ENCODE measurements around the gene TMEM240.
"Not testable (repeated sequence)": the region's sequence is repeated elsewhere in the genome, so short reads cannot be mapped to it uniquely, and the experiment has no call there.

The TMEM240 gene

GRCh38 chr1:1556961-1557360 is 16.5 kb upstream of the TMEM240 start:
- not testable (repeated sequence) for DNase-seq

- DNase-seq = no peak
Measured at GRCh38 chr1:1556505-1556904, 16.1 kb upstream of the TMEM240 start.

- no peak for DNase-seq
Measured at GRCh38 chr1:1554926-1555915, 14.8 kb upstream of the TMEM240 start.

DNA sequence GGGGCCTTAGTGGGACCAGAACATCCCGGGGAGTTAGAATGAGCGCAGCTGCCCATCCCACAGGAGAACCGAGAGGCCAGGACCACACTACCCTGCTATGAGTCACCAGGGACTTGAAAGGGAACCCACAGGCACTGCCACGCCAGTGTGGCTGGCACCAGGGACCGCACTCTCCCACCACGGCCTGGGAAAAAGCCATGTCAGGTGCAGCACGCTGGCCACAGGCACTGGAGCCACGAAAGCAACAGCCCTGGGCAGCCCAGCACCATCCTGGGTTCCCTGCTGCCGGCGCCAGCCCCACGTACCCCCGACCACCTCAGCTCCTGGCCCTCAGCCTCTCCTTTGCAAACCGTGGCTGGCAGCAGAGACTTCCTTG is 14.1 kb upstream of the TMEM240 start:
- DNase-seq = no peak

- DNase-seq = no peak
Measured at GRCh38 chr1:1553821-1554494, 13.5 kb upstream of the TMEM240 start.

DNA sequence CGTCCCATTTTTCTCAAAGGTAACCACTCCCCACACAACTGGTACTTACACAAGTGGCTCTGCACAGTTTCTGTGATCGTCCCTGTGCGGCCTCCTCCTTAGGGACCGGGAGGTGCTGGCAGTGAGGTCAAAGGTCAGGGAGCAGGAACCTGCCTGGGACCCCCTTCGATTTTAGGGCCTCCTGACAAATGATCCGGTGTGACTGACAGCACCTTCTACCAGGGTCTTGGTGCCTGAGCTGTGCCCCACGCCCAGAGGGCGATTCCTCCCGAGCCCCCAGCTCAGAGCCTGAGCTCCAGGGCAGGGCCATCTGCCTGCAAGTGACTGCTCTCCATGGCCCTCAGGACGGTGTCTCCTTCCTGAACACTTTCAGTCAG is 11.8 kb upstream of the TMEM240 start:
- DNase-seq = no peak

- DNase-seq = no peak
Measured at GRCh38 chr1:1551524-1552262, 11.3 kb upstream of the TMEM240 start.

- DNase-seq = no peak
Measured at GRCh38 chr1:1550591-1551432, 10.4 kb upstream of the TMEM240 start.

DNA sequence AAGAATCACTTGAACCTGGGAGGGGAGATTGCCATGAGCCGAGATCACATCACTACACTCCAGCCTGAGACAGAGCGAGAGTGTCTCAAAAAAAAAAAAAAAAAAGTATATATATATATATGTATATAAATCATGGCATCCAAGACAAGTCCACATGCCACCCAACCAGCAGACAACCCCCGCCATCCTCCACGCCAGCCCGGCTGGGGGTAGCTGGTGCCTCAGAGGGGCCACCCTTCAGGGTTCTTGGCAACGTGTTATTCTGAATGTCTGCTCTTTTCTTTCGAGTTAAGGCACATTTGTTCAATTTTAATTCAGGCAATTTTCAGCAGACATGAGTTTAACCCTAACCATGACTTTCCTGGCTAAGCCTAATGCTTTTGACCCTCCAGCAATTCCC is 9.7 kb upstream of the TMEM240 start:
- DNase-seq = no peak

DNA sequence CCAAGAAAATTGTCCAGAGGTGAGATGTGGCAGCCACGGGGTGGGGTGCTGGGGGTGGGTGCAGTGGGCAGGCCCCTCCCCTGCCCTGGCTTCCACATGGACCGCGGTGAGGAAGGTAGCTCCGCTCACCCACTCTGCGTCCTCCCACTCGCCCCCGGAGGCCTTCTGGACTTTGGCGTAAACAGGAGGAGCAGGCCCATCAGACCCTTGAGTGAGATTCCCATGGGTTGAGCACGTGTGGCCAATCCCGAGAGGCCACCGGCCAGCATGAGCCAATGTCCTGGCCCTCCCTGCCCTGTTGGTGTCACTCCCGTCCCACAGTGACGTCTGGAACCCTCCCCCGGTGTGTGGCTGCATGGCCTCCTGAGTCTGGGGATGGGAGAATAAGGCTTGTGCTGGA is 8.2 kb upstream of the TMEM240 start:
- no peak for DNase-seq

DNA sequence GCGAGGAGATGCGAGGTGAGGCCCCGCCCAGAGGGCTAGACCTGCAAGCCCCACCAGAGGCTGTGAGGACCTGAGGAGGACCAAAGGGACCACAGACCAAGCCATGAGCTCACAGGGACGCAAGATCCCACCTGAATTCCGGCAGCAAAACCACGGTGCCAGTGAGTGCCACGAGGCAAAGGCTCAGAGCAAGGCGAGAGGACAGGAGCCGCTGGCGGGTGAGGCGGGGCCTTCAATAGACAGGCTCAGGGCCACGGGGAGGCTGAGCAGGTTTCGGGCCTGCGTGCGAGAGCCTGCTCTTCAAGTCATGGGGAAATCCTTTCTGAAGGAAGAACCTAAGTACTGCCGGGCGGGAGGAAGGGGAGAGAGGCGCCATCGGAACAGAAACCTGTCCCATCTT is 7.1 kb upstream of the TMEM240 start:
- DNase-seq = no peak

- DNase-seq = no peak
Measured at GRCh38 chr1:1547011-1547410, 6.6 kb upstream of the TMEM240 start.

DNA sequence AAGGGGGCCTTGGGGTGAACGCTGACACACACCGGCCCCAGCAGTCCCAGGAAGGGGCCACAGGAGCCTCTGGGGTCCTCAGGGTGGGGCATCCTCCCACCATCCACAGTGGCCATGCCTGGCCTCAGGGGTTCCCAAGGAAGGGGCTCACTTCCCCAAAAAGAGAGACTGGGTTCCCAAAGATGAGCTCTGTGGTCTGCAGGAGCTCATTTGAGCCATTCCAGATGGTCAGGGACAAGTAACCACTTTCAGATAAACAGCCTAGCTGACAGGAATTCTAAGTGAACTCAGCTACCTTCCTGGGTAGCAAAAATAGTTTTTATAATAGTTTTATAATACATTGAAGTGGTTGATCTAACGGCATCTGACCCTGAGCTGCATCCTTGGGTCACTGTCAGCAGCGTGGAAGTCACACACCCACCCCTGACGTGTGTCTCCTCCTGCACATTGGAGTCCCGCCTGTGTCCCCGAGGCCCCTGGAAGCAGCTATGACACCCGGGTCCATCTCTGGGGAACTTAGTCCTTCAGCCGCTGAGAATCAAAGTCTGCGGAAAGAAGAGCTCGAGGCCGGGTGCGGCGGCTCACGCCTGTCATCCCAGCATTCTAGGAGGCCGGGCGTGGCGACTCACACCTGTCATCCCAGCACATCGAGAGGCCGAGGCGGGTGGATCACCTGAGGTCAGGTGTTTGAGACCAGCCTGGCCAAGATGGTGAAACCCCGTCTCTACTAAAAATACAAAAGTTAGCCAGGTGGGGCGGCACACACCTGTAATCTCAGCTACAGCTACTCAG is 5.7 kb upstream of the TMEM240 start:
- no peak for DNase-seq

GRCh38 chr1:1544544-1544943 is 4.1 kb upstream of the TMEM240 start:
- no peak for DNase-seq

- DNase-seq = no peak
Measured at GRCh38 chr1:1543706-1544099, 3.3 kb upstream of the TMEM240 start.

DNA sequence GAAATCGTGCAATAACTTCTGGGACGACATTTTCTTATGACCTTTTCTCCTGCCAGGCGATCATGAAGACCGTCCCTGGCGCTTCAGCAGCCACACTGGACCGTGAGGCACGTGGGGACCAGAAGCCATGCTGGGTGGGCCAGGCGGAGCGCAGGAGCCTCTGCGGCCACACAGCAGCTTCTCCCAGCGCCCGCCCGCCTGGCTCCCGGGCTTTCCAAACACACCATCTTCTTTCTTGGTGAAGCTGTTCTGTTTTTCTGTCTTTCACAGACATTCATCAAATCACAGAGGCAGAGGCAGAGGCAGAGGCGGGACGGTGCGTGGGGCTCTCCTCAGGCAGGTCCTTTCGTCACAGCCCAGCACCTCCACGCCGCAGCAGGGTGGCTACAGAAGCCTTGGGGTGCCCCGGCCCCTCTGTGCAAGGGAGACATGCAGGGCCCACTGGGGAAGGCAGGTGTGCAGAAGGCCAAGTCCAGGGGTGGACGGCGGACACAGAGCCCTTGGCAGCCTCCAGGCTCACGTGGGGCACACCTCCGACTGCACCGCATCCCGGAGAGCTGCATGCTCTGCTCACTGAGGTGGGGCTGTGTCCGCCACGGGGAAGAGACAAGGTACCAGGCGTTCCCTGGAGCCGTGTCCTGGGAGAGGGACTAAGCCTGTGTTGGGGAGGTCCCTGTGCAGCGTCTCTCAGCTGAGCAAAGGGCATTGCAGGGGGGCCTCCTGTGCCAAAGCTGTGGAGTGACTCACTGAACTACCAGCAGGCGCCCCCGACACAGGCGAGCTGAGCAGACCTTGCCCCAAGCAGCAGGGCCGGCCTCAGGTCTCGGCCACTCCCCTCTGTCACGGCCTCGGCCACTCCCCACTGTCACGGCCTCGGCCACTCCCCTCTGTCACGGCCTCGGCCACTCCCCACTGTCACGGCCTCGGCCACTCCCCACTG is 2.6 kb upstream of the TMEM240 start:
- no peak for DNase-seq

DNA sequence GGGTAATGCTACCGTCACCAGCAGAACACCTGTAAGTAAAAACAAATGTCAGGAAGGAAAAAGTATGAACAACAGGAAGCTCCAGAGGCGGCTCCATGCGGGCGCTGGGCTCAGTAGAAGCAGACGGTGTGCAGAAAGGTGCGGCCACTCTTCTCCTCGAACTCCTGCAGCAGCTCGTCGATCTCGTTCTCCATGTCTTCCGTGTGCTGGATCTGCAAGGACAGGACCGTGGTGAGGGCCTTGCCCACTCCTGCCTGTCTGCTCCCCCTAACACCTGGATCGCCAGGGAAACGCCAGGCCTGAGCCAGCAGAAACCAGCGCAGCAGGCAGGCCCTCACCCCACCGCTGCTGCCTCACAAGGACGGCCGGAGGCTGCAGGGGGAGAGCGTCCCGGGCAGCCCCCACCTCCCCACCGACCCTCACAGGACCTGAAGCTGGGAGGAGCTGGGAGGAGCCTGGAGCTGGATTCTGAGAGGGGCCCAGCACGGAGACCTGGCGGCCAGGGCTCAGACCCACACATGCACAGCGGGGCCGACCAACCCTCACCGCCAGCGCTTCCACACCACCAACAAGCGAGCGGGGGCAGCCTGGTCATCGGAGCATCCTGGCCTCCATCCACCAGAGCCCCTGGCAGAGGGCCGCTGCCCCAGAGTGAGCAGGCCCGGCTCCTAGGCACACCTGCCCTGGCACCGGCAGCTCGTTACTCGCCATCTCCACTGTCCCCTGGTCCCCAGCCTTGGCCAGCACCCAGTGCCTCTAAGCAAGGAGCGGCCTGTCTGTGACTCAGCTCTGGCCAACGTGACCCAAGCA is 1.7 kb upstream of the TMEM240 start:
- no peak for DNase-seq

DNA sequence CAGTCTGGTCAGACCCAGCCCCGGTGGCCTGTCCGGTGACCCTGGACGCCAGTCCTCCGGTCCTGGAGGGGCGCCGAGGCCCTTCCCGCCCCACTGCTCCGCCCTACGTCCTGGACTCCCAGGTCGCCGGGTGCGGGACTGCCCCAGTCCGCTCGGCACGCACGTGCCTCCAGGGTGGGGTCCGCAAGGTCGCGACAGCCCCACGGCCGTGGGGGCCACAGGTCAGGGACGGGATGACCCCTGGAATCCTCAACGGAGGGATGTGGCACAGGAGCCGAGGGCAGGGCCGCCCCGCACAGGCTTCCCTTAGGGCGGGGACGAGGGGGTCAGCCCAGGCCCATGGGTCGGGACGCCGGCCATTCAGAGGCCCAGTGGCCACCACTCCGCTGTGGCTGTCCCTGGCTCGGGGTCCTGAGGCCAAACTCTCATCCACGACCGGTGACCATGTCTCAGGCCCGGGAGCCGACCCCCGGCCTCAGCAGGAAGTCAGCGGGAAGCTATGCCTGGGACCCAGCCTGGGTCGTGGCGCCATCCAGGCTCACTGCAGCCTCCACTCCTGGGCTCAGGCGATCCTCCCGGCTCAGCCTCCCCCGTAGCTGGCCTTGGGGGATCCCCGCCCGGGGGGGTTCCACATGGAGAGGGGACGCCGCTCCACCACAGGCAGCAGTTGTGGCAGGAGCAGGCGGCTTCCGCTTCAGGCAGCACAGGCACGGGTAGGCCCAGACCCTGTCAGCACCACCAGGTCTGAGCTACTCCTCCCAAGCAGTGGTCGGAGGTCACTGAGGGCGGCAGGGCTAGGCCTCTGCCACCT is 599 bp upstream of the TMEM240 start:
- DNase-seq = no peak

Measured in activated CD4-positive, alpha-beta T cell treated with anti-CD3 and anti-CD28 coated beads, Interleukin-10, Interleukin-2, amounts not matched to agents 100 ng/mL and 50 ng/mL, durations not matched to agents 16 hours and 8 hours (primary cell).